Measurements from ENCODE around the gene CMKLR1.

Gene CMKLR1

DNA sequence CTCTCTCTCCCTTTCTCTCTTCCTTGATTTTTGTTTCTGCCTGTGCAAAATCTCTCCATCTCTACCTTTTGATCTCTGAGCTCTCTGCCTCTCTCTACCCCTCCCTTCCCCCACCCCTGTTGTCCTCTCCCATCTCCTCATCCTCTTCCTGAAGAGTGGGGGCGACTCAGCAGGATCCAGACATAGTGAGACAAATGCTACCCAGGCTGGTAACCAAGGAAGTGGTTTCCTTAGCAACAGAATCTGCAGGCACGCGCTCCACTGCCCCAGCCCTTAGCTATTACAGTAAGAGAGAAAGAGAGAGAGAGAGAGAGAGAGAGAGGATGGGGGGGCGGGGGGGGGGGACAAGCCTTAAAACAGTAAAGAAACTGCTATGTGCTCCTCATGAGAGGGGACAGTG, 85.6 kb downstream of the CMKLR1 start:
- no peaks in the 10 kb centered on the region for H3K27me3 ChIP-seq
- no peak overlapping the region for H3K4me3 ChIP-seq (ENCODE audit: low read depth, low read length)
- H3K9me3 ChIP-seq, result no peaks in the 10 kb centered on the region
- TF ChIP-seq, protein P1, sequence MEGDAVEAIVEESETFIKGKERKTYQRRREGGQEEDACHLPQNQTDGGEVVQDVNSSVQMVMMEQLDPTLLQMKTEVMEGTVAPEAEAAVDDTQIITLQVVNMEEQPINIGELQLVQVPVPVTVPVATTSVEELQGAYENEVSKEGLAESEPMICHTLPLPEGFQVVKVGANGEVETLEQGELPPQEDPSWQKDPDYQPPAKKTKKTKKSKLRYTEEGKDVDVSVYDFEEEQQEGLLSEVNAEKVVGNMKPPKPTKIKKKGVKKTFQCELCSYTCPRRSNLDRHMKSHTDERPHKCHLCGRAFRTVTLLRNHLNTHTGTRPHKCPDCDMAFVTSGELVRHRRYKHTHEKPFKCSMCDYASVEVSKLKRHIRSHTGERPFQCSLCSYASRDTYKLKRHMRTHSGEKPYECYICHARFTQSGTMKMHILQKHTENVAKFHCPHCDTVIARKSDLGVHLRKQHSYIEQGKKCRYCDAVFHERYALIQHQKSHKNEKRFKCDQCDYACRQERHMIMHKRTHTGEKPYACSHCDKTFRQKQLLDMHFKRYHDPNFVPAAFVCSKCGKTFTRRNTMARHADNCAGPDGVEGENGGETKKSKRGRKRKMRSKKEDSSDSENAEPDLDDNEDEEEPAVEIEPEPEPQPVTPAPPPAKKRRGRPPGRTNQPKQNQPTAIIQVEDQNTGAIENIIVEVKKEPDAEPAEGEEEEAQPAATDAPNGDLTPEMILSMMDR (IDR thresholded peaks at IDR 0.05; ENCODE audit: low read depth, low read length), result no peak
- no peak for DNase-seq
- no peaks in the 10 kb centered on the region for H3K36me3 ChIP-seq
- no peaks in the 10 kb centered on the region; the same call in none of the 2 replicates for H3K4me1 ChIP-seq

DNA sequence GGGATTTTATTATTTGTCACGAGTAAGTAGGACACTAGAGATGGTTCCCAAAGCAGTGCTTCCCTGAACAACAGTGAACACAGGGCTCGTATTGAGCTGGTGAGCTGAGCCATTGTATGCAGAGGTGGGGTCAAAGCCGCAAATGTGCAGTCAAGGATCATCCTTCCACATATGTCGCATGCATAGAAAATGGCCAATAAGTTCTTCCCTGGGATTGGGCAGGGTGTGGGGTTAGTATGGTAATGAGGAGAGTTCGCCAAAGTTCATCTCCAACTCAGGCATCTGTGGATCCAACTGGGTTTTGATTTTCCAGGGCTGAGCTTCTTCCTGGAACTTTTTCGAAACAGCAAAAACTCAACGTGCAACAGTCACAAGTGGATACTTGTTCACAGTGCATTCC, 86.6 kb downstream of the CMKLR1 start:
- Histone ChIP-seq H3K4me1 (no peaks in the 10 kb centered on the region; the same call in none of the 2 replicates), H3K4me3 (ENCODE audit: low read depth, low read length) (no peak overlapping the region), H3K9me3 (no peaks in the 10 kb centered on the region), H3K36me3 (no peaks in the 10 kb centered on the region), H3K27me3 (no peaks in the 10 kb centered on the region)
- DNase-seq, result no peak
- TF ChIP-seq, protein P1 (IDR thresholded peaks at IDR 0.05; ENCODE audit: low read depth, low read length), result no peak

DNA sequence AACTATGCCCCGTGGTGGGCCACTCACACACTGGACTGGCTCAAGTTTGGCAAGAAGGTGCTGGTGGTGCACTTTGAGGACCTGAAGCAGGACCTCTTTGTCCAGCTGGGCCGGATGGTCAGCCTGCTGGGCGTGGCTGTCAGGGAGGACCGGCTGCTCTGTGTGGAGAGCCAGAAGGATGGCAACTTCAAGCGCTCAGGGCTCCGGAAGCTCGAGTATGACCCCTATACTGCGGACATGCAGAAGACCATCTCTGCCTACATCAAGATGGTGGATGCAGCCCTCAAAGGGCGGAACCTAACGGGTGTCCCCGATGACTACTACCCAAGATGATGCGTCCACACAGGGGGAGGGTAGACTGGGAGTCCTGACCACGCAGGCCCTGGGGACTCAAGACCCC, 91.1 kb downstream of the CMKLR1 start:
- no peak for DNase-seq
- TF ChIP-seq, protein P1 (IDR thresholded peaks at IDR 0.05; ENCODE audit: low read depth, low read length), result no peak
- no peak overlapping the region for H3K4me3 ChIP-seq (ENCODE audit: low read depth, low read length)
- H3K4me1 ChIP-seq, result no peaks in the 10 kb centered on the region; the same call in 1 of the 2 replicates
- H3K9me3 ChIP-seq, result no peaks in the 10 kb centered on the region
- no peaks in the 10 kb centered on the region for H3K36me3 ChIP-seq
- H3K27me3 ChIP-seq, result no peaks in the 10 kb centered on the region

DNA sequence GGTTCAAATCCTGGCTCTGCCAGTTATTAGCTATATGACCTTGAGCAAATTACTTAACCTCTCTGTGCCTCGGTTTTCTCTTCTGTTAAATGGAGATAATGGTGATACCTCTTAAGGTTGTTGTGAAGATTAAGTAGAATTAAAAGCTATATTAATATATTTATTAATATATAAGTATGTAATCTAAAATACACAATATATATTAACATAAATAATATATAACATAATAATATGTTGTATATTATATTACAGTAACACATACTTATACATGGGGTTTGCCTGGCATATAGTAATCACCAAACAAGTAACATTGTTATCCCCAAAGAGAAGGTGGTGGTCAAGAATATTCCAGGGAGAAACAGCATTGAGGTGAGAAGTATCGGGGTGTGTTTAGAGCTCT, 92.0 kb downstream of the CMKLR1 start:
- Histone ChIP-seq H3K36me3 (no peaks in the 10 kb centered on the region), H3K4me1 (peaks cover 3% of the 10 kb centered on the region; the same call in 1 of the 2 replicates), H3K9me3 (no peaks in the 10 kb centered on the region), H3K27me3 (no peaks in the 10 kb centered on the region), H3K4me3 (ENCODE audit: low read depth, low read length) (no peak overlapping the region)
- no peak for DNase-seq
- TF ChIP-seq, protein P1 (IDR thresholded peaks at IDR 0.05; ENCODE audit: low read depth, low read length), result no peak

DNA sequence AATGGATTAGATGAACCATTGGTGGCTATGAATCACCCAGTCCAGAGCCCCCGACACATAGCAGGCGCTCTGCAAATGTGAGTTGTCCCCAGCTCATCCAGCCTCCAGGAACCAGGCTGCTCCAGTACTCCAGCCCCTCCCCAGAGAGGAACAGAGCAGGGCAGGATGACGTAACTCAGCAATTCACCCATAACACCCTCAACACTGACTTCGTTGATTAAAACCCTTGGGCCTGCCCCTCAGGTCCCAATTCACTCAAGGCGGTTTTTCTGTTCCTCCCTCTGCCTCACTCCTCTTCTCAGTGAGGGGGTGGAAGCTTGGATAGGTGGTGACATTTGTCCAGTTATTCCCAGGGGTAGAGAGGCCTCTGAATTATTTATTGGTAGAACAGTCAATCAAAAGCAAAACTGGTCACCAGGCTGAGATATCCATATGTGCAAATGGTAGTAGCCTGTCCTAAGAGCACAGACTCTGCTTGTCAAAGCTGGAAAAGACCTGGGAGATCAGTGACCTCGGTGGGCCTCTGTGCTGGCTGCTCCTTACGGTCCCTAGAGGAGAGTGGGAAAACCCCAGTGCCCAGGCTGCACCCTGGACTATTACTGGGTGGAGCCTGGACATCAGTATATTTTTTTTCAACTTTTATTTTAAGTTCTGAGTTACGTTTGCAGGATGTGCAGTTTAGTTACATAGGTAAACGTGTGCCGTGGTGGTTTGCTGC, 97.0 kb downstream of the CMKLR1 start:
- TF ChIP-seq, protein P1 (IDR thresholded peaks at IDR 0.05; ENCODE audit: low read depth, low read length), result no peak
- H3K27me3 ChIP-seq, result no peaks in the 10 kb centered on the region
- no peaks in the 10 kb centered on the region; the same call in 1 of the 2 replicates for H3K9me3 ChIP-seq
- DNase-seq, result peak; percentile 78
- no peaks in the 10 kb centered on the region for H3K36me3 ChIP-seq
- peaks cover 5% of the 10 kb centered on the region; the same call in 1 of the 2 replicates for H3K4me1 ChIP-seq
- H3K4me3 ChIP-seq (ENCODE audit: low read depth, low read length), result no peak overlapping the region

DNA sequence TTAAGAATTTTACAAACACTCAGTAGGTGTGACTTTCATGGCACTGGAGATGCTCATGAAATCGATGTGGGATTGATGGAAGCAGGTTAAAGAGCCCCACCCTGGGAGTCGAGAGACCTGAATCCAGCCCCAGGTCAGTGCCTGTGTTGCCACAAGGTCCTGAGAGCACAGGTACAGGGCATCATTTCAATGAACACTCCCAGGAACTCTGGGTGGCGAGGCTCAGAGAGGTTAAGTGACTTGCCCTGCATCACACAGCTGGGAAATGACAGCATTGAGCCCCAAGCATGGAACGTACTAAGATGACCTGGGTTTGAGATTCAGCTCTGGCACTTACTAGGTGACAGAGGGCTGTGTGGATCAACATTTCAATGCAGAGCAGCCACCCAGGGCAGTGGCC, 98.2 kb downstream of the CMKLR1 start:
- Histone ChIP-seq H3K4me3 (ENCODE audit: low read depth, low read length) (no peak overlapping the region), H3K36me3 (no peaks in the 10 kb centered on the region), H3K4me1 (peaks cover 9% of the 10 kb centered on the region), H3K9me3 (no peaks in the 10 kb centered on the region; the same call in 1 of the 2 replicates), H3K27me3 (no peaks in the 10 kb centered on the region)
- TF ChIP-seq, protein P1 (IDR thresholded peaks at IDR 0.05; ENCODE audit: low read depth, low read length), result no peak
- DNase-seq, result no peak
